Suprapubic skin (tissue), 4 donors: Measurements from ENCODE around the gene HOXB7.

Source experiments
- EP300 ChIP-seq: sonication (generic); formaldehyde crosslinking; IDR thresholded peaks from one replicate; pipeline ENCODE4 v1.6.1; 2017; ENCODE audit warnings: antibody characterized with exemption
- POLR2AphosphoS5 ChIP-seq, 3 donors: sonication (generic); formaldehyde crosslinking; IDR thresholded peaks; one replicate each; pipeline ENCODE4 v1.6.1; 2017; ENCODE audit warnings: antibody characterized with exemption in 3 of 3

DNA sequence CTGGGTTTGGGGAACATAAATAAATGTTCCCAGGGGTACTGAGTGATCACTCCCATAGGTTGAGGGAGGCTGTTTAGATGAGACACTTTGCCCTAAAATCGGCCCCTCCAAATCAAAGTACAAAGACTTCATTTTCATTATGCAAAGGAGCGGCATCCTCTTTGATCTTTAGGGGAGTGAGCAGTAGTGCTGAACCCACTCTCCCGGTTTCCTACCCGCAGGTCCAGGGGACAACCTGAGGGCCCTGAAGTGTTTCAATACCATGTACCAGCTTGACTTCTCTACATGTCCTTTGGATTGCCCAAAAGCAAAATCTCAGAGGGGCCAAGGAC lies 9.6 kb downstream of the HOXB7 start:
- TF ChIP-seq EP300: no peak
- no peak for TF ChIP-seq POLR2AphosphoS5 (IDR thresholded peaks at IDR 0.05)
